Measurements from ENCODE around the gene FAM114A1. TPM values are rescaled to one million over a fixed set of nuclear protein-coding genes. Genes with fewer than 3 reads are reported as not detected.

The FAM114A1 gene
- total and polyA plus RNA-seq, 2 experiments from 2014 or later = 13.0 to 14.5 TPM

DNA sequence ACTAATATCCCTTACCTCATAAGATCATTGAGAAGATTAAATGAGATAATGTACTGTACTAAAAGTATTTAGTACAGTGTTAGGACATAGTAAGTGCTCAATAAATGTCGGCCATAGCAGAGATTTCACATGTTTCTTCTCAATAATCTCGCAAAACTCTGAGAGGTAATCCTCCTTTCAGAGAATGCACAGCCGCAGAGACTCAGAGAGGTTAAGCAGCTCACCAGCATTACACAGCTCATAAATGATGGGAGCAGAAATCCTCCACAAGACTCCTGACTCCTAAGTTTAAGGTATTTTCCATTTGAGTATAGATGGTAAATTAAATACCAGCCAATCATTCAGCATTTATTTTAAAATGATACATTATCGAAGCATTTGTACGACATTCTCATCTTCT is 34.6 kb downstream of the FAM114A1 start:
- no peak overlapping the region for H3K27ac ChIP-seq (ENCODE audit: low read depth)
- H3K4me1 ChIP-seq (ENCODE audit: insufficient read depth) = peaks cover 5% of the 10 kb centered on the region
- Mint-ChIP-seq H3K4me3 (no peak overlapping the region), H3K27ac (no peak overlapping the region), H3K4me1 (peaks cover 5% of the 10 kb centered on the region; the same call in 2 of the 3 replicates), H3K9me3 (no peaks in the 10 kb centered on the region), H3K36me3 (ENCODE audit: low read depth) (no peaks in the 10 kb centered on the region), H3K27me3 (ENCODE audit: insufficient read depth, low read depth, poor library complexity) (peaks cover 6% of the 10 kb centered on the region)
- TF ChIP-seq EZH2 (IDR thresholded peaks at IDR 0.05; ENCODE audit: low read depth, unreplicated experiment) = no peak
- no peak for TF ChIP-seq CREB1 (CRISPR knock-in tag; IDR thresholded peaks at IDR 0.05; ENCODE audit: low read depth)
- TF ChIP-seq JUNB (IDR thresholded peaks at IDR 0.05; ENCODE audit: unreplicated experiment) = no peak
- no peak for TF ChIP-seq STAT1 (IDR thresholded peaks at IDR 0.05; ENCODE audit: unreplicated experiment)
- no peak for TF ChIP-seq POLR2AphosphoS5 (IDR thresholded peaks at IDR 0.05; ENCODE audit: low read depth)
- no peak for TF ChIP-seq EZH2phosphoT487 (IDR thresholded peaks at IDR 0.05; ENCODE audit: unreplicated experiment)
- TF ChIP-seq ZNF114 (CRISPR knock-in tag; IDR thresholded peaks at IDR 0.05) = no peak
- no peak for TF ChIP-seq CTCF (conservative IDR thresholded peaks at IDR 0.05; ENCODE audit: low read depth in 2 of 2)
- TF ChIP-seq ETS1 (IDR thresholded peaks at IDR 0.05) = no peak
- TF ChIP-seq NANOG (IDR thresholded peaks at IDR 0.05; ENCODE audit: borderline replicate concordance) = no peak
- TF ChIP-seq, protein P1, sequence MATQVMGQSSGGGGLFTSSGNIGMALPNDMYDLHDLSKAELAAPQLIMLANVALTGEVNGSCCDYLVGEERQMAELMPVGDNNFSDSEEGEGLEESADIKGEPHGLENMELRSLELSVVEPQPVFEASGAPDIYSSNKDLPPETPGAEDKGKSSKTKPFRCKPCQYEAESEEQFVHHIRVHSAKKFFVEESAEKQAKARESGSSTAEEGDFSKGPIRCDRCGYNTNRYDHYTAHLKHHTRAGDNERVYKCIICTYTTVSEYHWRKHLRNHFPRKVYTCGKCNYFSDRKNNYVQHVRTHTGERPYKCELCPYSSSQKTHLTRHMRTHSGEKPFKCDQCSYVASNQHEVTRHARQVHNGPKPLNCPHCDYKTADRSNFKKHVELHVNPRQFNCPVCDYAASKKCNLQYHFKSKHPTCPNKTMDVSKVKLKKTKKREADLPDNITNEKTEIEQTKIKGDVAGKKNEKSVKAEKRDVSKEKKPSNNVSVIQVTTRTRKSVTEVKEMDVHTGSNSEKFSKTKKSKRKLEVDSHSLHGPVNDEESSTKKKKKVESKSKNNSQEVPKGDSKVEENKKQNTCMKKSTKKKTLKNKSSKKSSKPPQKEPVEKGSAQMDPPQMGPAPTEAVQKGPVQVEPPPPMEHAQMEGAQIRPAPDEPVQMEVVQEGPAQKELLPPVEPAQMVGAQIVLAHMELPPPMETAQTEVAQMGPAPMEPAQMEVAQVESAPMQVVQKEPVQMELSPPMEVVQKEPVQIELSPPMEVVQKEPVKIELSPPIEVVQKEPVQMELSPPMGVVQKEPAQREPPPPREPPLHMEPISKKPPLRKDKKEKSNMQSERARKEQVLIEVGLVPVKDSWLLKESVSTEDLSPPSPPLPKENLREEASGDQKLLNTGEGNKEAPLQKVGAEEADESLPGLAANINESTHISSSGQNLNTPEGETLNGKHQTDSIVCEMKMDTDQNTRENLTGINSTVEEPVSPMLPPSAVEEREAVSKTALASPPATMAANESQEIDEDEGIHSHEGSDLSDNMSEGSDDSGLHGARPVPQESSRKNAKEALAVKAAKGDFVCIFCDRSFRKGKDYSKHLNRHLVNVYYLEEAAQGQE (IDR thresholded peaks at IDR 0.05; ENCODE audit: unreplicated experiment) = no peak
- no peak for TF ChIP-seq ZNF331 (CRISPR knock-in tag; IDR thresholded peaks at IDR 0.05; ENCODE audit: low read depth)
- TF ChIP-seq, protein P2, sequence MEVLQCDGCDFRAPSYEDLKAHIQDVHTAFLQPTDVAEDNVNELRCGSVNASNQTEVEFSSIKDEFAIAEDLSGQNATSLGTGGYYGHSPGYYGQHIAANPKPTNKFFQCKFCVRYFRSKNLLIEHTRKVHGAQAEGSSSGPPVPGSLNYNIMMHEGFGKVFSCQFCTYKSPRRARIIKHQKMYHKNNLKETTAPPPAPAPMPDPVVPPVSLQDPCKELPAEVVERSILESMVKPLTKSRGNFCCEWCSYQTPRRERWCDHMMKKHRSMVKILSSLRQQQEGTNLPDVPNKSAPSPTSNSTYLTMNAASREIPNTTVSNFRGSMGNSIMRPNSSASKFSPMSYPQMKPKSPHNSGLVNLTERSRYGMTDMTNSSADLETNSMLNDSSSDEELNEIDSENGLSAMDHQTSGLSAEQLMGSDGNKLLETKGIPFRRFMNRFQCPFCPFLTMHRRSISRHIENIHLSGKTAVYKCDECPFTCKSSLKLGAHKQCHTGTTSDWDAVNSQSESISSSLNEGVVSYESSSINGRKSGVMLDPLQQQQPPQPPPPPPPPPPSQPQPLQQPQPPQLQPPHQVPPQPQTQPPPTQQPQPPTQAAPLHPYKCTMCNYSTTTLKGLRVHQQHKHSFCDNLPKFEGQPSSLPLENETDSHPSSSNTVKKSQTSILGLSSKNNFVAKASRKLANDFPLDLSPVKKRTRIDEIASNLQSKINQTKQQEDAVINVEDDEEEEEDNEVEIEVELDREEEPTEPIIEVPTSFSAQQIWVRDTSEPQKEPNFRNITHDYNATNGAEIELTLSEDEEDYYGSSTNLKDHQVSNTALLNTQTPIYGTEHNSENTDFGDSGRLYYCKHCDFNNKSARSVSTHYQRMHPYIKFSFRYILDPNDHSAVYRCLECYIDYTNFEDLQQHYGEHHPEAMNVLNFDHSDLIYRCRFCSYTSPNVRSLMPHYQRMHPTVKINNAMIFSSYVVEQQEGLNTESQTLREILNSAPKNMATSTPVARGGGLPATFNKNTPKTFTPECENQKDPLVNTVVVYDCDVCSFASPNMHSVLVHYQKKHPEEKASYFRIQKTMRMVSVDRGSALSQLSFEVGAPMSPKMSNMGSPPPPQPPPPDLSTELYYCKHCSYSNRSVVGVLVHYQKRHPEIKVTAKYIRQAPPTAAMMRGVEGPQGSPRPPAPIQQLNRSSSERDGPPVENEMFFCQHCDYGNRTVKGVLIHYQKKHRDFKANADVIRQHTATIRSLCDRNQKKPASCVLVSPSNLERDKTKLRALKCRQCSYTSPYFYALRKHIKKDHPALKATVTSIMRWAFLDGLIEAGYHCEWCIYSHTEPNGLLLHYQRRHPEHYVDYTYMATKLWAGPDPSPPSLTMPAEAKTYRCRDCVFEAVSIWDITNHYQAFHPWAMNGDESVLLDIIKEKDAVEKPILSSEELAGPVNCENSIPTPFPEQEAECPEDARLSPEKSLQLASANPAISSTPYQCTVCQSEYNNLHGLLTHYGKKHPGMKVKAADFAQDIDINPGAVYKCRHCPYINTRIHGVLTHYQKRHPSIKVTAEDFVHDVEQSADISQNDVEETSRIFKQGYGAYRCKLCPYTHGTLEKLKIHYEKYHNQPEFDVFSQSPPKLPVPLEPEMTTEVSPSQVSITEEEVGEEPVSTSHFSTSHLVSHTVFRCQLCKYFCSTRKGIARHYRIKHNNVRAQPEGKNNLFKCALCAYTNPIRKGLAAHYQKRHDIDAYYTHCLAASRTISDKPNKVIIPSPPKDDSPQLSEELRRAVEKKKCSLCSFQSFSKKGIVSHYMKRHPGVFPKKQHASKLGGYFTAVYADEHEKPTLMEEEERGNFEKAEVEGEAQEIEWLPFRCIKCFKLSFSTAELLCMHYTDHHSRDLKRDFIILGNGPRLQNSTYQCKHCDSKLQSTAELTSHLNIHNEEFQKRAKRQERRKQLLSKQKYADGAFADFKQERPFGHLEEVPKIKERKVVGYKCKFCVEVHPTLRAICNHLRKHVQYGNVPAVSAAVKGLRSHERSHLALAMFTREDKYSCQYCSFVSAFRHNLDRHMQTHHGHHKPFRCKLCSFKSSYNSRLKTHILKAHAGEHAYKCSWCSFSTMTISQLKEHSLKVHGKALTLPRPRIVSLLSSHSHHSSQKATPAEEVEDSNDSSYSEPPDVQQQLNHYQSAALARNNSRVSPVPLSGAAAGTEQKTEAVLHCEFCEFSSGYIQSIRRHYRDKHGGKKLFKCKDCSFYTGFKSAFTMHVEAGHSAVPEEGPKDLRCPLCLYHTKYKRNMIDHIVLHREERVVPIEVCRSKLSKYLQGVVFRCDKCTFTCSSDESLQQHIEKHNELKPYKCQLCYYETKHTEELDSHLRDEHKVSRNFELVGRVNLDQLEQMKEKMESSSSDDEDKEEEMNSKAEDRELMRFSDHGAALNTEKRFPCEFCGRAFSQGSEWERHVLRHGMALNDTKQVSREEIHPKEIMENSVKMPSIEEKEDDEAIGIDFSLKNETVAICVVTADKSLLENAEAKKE (CRISPR knock-in tag; IDR thresholded peaks at IDR 0.05) = no peak
- DNase-seq (ENCODE audit: low spot score) (no peak), ATAC-seq (no peak)
- no peaks in the 10 kb centered on the region for H3F3A ChIP-seq (replicated peaks; ENCODE audit: low read depth)
- H3K79me2 ChIP-seq (replicated peaks; ENCODE audit: insufficient read depth) = no peaks in the 10 kb centered on the region
- H3K4me2 ChIP-seq = no peak overlapping the region
- no peaks in the 10 kb centered on the region; the same call in 1 of the 2 replicates for H4K20me1 ChIP-seq (replicated peaks; ENCODE audit: insufficient read depth)
- no peaks in the 10 kb centered on the region for H3K9me2 ChIP-seq (ENCODE audit: insufficient read depth)
- no peak overlapping the region for H2AFZ ChIP-seq
- no peaks in the 10 kb centered on the region for H3K27me3 ChIP-seq (ENCODE audit: insufficient read depth)
- H3K36me3 ChIP-seq (ENCODE audit: insufficient read depth) = no peaks in the 10 kb centered on the region
- no peak overlapping the region for H3K4me3 ChIP-seq

All from GM23338 (cell line).